ENCODE measurements around the gene EIPR1.
A peak's percentile ranks its signal among the peaks of the same experiment; 100 is the strongest.
"Not testable (repeated sequence)": the region's sequence is repeated elsewhere in the genome, so short reads cannot be mapped to it uniquely, and the experiment has no call there.

Gene EIPR1

DNA sequence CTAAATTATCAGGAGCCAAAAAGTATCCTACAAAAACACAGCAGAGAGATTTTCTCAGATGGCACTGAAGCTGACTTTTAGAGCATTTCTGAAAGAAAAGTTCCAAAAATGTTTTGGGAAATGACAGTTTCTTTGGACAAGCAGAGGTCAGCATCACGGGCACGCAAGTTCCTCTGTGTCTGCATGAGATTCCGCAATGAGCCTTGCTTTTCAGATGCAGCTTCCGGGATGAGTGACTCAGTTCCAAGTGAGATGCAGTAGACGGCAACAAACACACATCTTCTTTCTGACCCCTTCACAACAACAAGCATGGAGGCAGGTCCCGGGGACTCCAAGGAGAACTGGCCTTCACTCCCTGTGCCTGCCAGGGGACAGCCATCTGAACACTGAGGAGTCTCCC is 76.6 kb downstream of the EIPR1 start:
- no peak for DNase-seq

DNA sequence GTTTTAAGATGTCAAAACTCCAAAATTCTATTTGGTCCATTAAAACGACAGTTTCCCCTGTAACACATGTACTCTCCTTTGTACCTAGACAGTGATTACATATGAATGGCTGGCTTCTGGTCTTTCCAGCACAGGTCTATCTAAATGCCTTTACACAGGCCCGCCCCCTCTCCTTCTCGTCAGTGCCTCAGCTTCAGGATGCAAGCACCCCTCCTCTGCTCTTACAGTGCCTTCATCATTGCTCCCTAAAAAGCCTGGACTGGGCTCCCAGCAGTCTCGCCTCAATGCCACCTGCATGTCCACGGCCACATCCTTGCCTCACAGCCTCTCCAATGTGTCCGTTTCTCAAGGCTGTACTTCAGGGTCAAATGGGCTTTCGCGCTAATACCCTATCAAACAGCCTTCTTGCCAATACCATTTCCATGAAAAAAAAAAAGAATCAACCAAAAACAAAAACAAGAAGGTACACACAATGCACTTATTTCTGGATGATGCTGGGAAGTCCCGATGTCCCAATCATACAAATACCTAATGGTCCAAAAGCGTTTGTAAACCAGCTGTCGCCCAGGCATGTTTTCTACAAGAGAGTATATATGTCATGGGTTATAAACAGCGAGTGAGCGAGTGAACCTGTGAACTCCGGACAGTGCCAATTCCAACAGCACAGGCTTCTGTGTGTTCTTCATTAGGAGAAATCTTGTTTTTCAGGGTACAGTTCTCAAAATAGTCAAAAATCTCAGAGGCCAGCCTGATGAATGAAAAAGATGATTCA is 77.2 kb downstream of the EIPR1 start:
- DNase-seq, result no peak

DNA sequence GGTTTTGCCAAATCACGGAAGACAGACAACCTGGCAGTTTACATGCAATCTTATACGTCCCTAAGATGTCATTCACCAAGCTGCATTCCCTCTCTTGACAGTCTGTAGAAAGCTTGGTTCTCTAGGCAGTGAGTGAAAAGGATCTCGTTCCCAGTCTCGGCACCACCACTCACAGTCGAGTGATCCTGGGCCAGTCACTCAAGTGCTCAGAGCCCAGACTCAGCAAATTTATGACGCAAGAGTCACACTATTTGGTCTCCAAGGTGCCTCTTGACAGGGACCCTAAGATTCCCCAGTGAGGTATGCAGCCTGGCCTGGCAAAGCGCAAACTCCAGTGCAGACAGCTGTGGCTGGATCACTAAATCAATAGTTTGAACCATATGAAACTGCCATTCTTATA is 77.9 kb downstream of the EIPR1 start:
- no peak for DNase-seq

DNA sequence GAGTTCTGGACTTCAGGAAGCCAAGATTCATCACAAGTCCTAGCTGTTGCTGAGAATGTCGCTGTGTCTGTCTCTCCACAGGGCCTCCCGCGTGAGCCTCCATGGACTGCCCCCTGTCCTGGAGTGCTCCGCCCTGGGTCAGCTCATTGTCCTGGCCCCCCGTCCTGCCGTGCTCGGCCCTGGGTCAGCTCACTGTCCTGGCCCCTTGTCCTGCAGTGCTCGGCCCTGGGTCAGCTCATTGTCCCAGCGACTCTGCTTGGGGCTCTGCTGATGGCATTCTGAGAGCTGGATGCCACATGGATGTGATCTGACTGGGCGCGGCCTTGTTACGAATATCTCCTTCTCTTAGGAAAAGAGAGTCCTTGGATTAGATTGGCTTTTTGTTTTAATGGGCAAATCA is 78.5 kb downstream of the EIPR1 start:
- DNase-seq, result no peak

DNA sequence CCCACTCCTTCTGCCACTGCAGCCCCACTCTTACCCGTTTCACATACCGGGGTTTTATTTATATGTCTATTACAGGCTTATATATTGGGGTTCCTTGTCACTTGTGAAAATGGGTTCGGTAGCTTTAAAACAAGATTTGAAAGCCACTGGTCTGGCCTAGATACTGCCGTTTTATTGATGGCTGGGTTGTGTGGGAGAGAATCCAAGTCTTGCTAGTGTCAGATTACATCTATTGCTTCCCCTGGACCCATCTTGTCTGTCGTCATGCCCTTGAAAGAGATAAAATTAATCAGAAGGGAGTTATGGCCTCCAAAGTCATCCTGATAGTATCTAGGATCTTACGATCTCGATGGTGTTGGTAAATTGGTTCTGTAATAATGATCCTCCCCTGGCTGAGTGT is 79.4 kb downstream of the EIPR1 start:
- DNase-seq, result no peak

DNA sequence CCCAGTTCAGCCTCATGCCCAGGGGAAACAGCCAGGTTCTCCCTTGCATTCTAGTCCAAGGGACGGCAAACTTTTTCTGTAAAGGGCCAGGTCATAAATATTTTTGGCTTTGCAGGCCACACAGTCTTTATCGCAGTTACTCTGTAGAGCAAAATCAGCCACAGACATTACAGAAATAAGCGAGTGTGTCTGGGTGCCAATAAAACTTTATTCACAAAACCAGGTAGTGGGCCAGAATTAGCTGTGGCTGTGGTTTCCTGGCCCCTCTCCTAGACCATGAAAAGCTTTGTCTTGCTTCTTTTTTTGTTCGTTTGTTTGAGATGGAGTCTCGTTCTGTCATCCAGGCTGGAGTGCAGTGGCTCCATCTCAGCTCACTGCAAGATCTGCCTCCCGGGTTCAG is 80.1 kb downstream of the EIPR1 start:
- DNase-seq, result no peak

DNA sequence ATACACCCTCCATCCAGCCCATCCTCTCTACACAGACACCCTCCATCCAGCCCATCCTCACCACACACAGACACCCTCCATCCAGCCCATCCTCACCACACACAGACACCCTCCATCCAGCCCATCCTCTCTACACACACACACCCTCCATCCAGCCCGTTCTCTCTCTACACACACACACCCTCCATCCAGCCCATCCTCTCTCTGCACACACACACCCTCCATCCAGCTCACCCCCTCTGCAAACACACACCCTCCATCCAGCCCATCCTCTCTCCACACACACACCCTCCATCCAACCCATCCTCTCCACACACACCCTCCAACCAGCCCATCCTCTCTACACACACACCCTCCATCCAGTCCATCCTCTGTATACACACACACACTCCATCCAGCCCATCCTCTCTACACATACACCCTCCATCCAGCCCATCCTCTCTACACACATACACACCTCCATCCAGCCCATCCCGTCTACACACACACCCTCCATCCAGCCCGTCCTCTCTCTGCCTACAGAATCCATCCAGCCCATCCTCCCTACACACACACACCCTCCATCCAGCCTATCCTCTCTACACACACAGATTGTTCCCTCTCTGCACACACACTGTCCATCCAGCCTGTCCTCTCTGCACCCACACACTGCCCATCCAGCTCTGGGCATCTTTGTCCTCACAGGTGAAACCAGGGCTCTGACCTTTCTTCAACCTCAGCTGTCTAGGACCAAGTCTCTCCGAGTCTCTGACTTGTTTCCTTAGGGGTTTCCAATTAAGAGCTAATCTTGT is 81.2 kb downstream of the EIPR1 start:
- DNase-seq, result no peak

DNA sequence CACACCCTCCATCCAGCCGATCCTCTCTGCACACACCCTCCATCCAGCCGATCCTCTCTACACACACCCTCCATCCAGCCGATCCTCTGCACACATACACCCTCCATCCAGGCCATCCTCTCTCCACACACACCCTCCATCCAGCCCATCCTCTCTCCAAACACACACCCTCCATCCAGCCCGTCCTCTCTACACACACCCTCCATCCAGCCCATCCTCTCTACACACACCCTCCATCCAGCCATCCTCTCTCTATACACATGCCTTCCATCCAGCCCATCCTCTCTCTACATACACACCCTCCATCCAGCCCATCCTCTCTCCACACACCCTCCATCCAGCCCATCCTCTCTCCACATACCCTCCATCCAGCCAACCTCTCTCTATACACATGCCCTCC is 83.1 kb downstream of the EIPR1 start:
- DNase-seq, result no peak

DNA sequence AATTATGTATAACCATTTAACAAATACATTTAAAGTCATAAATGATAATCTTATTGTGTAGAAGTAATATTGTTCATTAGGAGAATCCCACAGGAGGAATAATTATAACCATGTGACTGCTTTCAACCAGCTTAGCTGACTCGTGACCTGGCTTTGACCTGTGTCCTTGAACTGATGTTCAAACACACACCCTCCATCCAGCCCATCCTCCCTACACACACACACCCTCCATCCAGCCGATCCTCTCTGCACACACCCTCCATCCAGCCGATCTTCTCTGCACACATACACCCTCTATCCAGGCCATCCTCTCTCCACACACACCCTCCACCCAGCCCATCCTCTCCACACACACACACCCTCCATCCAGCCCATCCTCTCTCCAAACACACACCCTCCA is 83.5 kb downstream of the EIPR1 start:
- no peak for DNase-seq

DNA sequence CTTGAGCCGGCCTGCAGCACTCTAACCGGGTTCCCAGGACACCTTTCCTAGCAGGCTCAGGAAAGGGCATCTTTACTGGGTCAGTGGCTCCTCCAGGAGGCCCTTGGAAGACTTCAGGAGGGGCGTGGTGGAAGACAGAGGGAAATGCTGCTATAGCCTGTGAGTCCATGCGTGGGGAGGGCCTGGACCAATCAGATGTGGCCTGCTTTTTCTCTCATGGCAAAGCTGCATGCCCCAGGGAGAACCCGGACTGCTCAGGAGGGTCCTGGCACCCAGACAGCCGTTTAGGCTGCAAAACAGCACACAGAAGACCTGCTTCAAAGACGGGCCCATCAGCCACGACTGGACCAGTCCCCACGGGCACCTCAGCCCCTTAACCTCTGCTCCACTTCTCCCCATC is 84.4 kb downstream of the EIPR1 start:
- no peak for DNase-seq

DNA sequence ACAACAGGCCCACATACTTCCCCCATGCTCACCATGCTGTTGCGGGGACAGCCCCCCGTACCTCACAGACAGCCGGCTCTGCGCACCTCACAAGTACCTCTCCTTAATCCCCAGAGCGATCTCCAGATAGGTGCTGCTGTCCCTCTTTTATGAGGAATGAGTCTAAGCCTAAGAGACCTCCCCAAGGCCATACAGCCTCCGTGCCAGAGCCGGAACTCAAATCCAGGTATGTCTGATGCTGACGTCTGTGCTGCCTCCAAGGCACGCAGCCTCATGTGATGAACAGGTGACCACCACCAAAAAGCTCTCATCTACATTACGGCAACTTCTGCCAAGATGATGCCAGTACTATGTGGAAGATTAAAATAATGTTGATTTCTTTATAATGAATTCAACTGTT is 85.2 kb downstream of the EIPR1 start:
- no peak for DNase-seq

DNA sequence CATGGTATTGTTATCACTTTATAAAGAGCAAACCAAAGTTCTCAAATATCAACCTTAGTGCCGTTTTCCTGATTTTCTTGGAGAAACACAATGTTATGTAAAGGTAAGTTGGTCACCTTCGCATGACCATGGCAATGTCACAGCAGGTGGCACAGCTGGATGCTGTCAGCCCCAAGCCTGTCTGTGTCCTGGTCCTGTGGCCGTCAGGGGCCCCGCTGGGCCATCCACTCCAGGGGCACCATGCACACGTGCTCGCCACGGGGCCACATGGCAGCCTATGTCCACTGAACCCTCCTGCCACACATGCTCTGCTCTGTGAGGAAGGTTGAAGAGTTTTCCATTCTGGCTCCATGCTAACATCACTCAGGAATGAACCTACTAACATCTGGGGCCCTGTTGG is 85.9 kb downstream of the EIPR1 start:
- no peak for DNase-seq

DNA sequence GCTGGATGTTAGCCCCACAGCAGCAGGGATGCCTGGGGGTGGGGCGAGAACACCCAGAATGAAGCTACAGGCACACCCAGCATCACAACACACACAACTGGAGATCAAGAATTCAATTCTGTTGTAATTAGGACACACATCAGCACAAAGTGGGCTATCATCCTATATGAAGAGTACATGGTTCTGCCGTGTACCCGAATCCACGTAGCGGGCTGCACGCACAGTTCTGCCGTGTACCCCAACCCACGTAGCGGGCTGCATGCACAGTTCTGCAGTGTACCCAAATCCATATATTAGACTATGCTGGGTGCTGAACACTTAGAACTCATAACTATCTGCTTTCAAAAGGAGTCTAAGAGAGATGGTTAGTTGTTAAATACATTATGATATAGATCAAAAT is 86.5 kb downstream of the EIPR1 start:
- DNase-seq, result no peak

DNA sequence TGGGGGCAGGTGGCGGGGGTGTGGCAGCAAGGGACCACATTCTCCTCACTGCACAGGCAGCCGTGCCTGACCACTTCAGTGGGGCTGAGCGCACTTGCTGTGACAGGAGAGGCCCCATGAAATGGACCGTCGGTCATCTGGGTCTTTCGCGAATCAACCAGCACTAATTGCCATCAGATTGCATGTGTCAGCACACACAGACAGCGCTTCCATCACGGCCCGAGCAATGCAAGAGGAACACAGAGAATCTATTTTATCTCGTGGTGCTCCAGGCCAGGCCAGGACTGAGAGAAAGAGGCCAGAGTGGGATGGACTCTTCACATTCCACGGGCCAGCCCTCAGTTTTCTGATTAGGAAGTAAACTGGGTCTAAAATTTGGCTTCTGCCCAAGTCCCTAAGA is 87.0 kb downstream of the EIPR1 start:
- no peak for DNase-seq

DNA sequence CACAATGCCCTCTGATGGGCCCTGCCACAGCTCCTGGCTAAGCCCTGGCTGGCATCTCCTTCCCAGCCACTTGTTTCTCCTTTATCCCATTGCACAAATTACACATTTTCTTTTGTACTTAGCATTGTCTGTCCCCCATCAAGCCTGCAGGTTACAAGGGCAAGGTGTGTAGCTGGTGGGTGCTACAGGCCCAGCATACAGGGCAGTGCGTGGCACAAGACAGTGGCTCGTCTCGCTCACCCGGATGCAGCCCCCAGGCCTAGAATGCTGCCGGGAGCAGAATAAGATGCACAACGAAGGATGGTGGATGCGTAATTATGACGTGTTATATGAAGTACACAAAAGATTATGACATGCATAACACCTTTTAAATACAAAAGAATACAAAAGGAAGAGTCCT is 87.6 kb downstream of the EIPR1 start:
- DNase-seq, result no peak

DNA sequence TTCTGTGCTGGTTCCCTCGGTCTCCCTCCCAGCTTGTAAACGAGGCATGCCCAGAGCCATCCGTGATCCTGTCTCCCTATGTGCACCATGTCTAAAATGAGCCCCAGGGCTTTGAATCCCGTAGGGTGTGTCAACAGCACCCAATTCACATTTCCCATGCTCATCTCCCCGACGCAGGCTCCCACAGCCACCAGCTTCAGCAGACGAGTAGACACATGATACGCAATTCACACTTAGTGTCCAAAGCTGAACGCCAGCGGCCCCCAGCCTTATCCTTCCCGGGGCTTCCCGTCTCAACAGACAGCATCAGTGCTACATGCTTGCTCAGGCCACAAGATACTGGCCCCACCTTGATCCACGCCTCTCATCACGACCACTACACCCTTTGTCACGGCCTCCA is 88.1 kb downstream of the EIPR1 start:
- DNase-seq, result peak; percentile 49

DNA sequence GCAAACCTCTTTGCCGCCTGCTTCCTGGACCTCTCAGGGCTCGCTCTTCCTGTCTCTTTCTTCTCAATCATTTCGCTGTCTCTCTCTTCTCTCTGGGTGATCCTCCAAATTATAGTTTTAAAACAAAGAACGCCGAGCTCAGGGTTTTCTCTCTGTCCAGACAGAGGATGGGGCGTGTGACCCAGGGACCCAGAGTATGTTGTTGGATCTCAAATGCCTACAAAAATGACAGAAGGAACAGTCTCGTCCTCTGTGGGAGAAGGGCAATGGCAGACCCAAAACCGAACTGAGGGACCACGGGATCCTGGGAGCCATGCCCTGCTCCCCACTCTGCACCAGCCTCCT is 88.5 kb downstream of the EIPR1 start:
- no peak for DNase-seq

DNA sequence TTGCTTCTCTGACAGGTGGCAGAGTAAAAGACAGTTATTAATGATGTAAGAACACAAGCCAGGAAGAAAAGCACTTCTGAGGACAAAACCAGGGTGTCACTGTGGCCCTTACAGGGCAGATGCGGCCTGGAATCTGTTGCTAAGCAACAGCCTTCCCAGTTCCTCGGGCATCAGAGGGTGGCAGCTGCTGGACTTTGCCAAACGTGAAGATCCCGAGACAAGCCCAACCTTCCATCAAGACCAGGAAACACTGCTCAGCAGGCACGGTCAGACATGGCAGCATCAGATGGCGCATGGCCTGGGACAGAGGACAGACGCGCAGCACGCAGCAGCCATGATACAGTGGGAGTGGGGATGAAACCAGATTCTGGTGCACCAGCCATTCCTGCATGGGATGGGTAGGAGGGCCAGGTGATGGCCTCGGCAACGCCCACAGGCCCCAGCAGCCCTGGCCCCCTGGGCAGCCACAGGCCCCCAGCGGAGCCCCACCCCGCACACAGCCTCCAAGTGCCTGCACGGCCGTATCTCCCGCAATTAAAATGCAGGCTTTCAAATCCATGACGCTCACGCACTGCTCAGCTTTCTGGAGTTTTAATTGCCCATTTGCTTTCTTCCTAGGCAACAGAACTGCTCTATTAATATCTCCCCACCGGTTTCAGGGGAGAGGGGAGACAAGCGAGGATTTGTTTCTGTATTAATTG is 89.0 kb downstream of the EIPR1 start:
- no peak for DNase-seq

DNA sequence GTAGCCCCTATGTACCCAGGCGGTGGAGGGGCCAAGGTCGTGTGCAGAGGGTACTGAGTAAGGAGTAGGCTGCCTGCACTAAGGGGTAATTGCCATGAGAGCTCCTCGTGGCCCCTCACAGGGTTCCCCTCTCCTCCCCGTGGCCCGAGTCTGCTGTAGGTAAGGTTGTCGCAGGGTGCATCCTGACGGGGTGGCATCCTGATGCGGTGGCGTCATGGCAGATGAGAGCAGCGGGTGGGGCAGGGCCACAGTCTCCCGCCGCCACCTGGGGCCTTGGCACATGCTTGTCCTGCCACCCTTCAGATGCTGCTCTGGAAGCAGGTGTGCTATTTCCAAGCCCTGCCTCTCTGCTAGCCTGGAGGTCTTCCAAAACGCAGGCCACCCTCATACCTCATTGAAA is 89.7 kb downstream of the EIPR1 start:
- no peak for DNase-seq

DNA sequence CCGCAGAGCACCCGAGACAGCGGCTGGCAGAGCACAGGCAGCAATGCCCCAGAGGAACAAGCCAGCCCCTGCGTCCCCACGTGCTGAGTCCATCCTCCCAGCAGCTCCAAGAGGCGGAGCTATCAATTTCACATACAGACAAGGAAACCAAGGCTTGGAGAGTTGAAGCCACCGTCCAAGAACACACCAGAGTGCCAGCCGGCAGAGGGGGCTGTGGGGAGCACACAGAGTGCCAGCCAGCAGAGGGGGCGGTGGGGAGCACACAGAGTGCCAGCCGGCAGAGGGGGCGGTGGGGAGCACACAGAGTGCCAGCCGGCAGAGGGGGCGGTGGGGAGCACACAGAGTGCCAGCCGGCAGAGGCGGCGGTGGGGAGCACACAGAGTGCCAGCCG is 91.0 kb downstream of the EIPR1 start:
- DNase-seq, result not testable (repeated sequence)

DNA sequence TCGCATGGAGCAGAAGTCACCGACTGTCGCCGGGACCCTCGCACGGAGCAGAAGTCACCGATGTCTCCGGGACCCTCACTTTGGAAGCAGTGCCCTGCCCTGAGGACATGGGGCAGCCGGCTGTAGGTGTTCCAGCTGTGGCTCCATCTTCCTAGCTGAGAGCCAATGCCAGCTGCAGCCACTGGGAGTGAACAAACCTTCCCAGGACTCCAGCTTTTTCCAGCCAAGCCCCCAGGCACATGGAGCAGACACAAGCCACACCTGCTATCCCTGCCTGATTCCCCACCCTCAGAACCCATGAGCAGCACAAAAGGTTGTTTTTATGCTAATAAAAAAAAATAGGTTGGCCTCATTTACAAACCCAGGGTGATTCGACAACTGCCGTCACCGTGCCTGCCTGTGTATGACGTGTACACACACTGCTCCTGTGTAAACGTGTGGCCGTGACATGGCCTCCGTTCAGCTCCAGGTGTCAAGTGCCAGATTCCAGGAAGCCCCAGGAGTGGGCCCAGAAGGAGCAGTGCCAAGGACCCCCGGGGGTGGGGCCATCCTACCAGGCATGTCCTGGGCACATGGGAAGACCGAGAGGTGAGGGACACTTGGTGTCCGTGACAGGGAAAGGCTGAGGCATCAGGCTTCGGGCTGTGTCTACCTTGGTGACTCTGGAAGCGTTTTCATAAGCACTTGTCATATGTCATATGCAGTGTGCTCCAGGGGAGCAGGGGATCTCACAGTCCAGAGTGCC is 91.5 kb downstream of the EIPR1 start:
- peak; percentile 63 for DNase-seq

DNA sequence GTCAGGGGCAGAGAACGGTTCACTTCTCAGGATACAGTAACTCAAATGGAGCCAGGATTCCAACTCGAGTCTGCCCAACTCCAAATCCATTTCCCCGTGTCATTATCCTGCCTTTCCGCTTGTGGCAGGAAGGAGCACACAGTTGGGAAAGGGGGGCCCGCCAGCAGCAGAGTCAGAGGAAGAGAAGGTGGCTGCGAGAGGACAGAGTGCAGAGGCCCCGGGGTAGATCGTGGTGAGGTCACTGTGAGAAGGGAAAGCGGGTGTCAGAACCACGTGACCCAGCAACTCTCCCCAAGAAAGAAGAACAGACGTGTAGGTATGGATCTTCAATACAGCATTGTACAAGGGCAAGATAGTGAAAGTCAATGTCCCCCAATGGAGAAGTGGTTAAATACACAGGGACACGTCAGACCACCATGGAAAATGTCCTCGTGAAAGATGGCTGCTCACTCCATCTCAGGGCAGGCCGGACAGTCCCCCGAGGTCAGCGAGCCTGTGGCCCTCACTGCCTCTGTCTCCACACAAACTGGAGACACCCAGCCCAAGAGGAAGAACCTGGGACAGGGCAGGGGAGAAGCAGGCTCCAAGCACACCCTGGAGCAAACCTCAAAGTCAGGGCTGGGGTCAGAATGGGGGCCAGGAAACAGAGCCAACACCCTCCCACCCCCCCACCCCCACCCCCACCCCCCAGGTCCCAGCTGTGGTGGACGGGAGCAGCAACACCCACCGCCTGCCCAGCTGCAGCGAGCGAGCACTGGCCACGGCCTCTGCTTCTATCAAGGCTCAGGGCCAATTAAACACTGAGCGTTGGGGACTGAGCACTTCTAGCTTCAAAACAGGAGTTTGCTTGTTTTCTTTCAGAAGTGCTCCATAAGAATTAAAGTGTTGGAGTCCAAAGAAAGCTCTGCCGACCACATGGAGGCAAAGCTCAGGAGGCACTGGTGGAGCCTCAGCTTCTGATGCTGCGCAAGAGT is 92.7 kb downstream of the EIPR1 start:
- DNase-seq, result no peak

All from NCI-H345 (cell line).